AG04450 (cell line): Measurements from ENCODE around the gene CLPSL1. TPM values are rescaled to one million over a fixed set of nuclear protein-coding genes. Genes with fewer than 3 reads are reported as not detected.

Experiments used
- CTCF ChIA-PET: fragments of 300-600, 350-600 bp; formaldehyde crosslinking; extraction: SDS; loops from one replicate; lab custom pipeline; 2022; ENCODE audit warnings: antibody characterized with exemption, inconsistent platforms; lab: Charles Lee
- POLR2A ChIA-PET: fragments of 350-600 bp; formaldehyde crosslinking; extraction: SDS; loops from one replicate; lab custom pipeline; 2021; ENCODE audit warnings: antibody characterized with exemption, inconsistent platforms; lab: Yijun Ruan, JAX
- DNase-seq: peaks from one replicate; pipeline ENCODE4 v3.0.0-alpha.2; 2011; ENCODE audit warnings: low read depth, low spot score
- H3K27ac ChIP-seq: one replicate; pipeline ENCODE4 v1.5.1; 2012; ENCODE audit warnings: low read depth, low read length, control low read depth
- H3K27me3 ChIP-seq: one replicate; pipeline ENCODE4 v1.6.0; 2012; ENCODE audit warnings: low read length; ENCODE audit not compliant: control insufficient read depth, insufficient read depth
- H3K4me3 ChIP-seq: 2 replicates; pipeline ENCODE4 v1.5.1; 2011; ENCODE audit warnings: mild to moderate bottlenecking, low read depth, low read length, control low read depth
- H3K9me3 ChIP-seq: 2 replicates; pipeline ENCODE4 v1.5.1; 2012; ENCODE audit warnings: low read length; ENCODE audit not compliant: control insufficient read depth, insufficient read depth
- CTCF ChIP-seq: IDR thresholded peaks from 2 replicates; pipeline ENCODE4 v1.5.1; 2011; ENCODE audit warnings: low read depth, low read length, control low read depth, inconsistent platforms
- polyA plus RNA-seq: library from polyadenylated mRNA; depleted of rRNA; stranded (reverse); fragments of >200 nt; gene quantifications from 2 replicates; pipeline ENCODE4 v1.2.3, GENCODE V29; 2011

The CLPSL1 gene
- polyA plus RNA-seq, 1 experiment: not detected

GRCh38 chr6:35750557-35750956 lies 30.3 kb upstream of the CLPSL1 start:
- H3K4me3 ChIP-seq: no peak overlapping the region
- DNase-seq: no peak
- H3K27ac ChIP-seq: no peak overlapping the region
- ChIA-PET CTCF (interaction anchor here (1.7 kb wide), 1 partner anchor 14 kb away, joined by 10 read pairs; the partner anchor contains the start of gene ARMC12), POLR2A (no interaction called here)
- TF ChIP-seq CTCF: no peak
- H3K9me3 ChIP-seq: peaks cover 3% of the 10 kb centered on the region
- peaks cover 11% of the 10 kb centered on the region for H3K27me3 ChIP-seq

GRCh38 chr6:35751594-35751993 lies 29.2 kb upstream of the CLPSL1 start:
- no peak overlapping the region for H3K27ac ChIP-seq
- H3K9me3 ChIP-seq: peaks cover 3% of the 10 kb centered on the region
- H3K4me3 ChIP-seq: no peak overlapping the region
- CTCF ChIA-PET: interaction anchor here (0.7 kb wide), 1 partner anchor 155 kb away, joined by 4 read pairs; no protein-coding TSS in a partner anchor
- TF ChIP-seq CTCF: no peak
- POLR2A ChIA-PET: no interaction called here
- DNase-seq: no peak
- H3K27me3 ChIP-seq: peaks cover 11% of the 10 kb centered on the region

GRCh38 chr6:35752330-35752729 lies 28.5 kb upstream of the CLPSL1 start:
- POLR2A ChIA-PET: no interaction called here
- TF ChIP-seq CTCF: no peak
- CTCF ChIA-PET: no interaction called here

GRCh38 chr6:35754452-35755277 lies 26.2 kb upstream of the CLPSL1 start:
- Histone ChIP-seq H3K4me3 (no peak overlapping the region), H3K9me3 (no peaks in the 10 kb centered on the region), H3K27ac (no peak overlapping the region), H3K27me3 (peaks cover 10% of the 10 kb centered on the region)
- ChIA-PET POLR2A (interaction anchor here (0.6 to 0.7 kb wide), 2 partner anchors 14 to 83 kb away, joined by 3 read pairs; no protein-coding TSS in a partner anchor), CTCF (no interaction called here)
- TF ChIP-seq CTCF: no peak
- no peak for DNase-seq

More at GRCh38 chr6:35752330-35752729, 28.5 kb upstream of the CLPSL1 start:
- peaks cover 7% of the 10 kb centered on the region for H3K27me3 ChIP-seq
- H3K4me3 ChIP-seq: no peak overlapping the region
- H3K27ac ChIP-seq: no peak overlapping the region
- DNase-seq: no peak
- H3K9me3 ChIP-seq: peaks cover 3% of the 10 kb centered on the region

- CTCF ChIA-PET: interaction anchor here (0.8 kb wide), 1 partner anchor 171 kb away, joined by 3 read pairs; no protein-coding TSS in a partner anchor
- no peak for DNase-seq
- no peaks in the 10 kb centered on the region for H3K9me3 ChIP-seq
- peaks cover 10% of the 10 kb centered on the region for H3K27me3 ChIP-seq
- H3K4me3 ChIP-seq: no peak overlapping the region
- no peak overlapping the region for H3K27ac ChIP-seq
- POLR2A ChIA-PET: no interaction called here
- no peak for TF ChIP-seq CTCF
These were observed 25.4 kb upstream of the CLPSL1 start for GRCh38 chr6:35755278-35755924.
